Adrenal gland (tissue), 5 donors: Measurements from ENCODE around the gene PLXDC2.

Source experiments
- POLR2A ChIP-seq, 2 donors: fragments of 450-650 bp; IDR thresholded peaks; one replicate each; pipeline ENCODE4 v1.6.1; 2017; ENCODE audit warnings: antibody characterized with exemption in 2 of 2, mild to moderate bottlenecking in 2 of 2, moderate library complexity in 1 of 2
- TF ChIP-seq, protein P1 (sequence below), 6 experiments: fragments of 450-650 bp in 4 of 6; fragments of 200-600 bp in 2 of 6; sonication (generic) in 1 of 6; IDR thresholded peaks; 1 replicate in 5 of 6; 2 replicates in 1 of 6; pipeline versions ENCODE4 v1.5.1 to v1.8.0; 2016 to 2021; ENCODE audit warnings: antibody characterized with exemption in 6 of 6, mild to moderate bottlenecking in 2 of 6, moderate library complexity in 1 of 6
- donor health status: DM: no; HTN: no; CAD: no.

DNA sequence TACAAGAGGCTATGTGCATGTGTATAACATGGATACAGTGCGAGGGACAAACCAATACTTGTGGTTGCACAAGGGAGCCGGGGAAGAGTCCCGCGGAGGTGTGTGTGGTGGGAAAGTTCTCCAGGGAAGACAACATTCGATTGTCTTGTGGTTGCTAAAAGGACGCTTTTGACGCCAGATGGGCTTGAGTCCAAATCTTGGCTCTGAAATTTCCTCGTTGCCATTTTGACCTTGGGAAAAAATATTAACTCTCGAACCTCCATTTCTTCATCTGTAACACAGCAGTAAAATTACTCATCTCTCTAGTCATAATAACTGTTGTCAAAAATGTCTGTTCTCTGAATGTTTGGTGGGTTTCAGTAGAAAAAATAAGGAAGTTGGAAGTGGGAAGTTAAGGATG is 16.5 kb downstream of the PLXDC2 start:
- TF ChIP-seq, protein P1, sequence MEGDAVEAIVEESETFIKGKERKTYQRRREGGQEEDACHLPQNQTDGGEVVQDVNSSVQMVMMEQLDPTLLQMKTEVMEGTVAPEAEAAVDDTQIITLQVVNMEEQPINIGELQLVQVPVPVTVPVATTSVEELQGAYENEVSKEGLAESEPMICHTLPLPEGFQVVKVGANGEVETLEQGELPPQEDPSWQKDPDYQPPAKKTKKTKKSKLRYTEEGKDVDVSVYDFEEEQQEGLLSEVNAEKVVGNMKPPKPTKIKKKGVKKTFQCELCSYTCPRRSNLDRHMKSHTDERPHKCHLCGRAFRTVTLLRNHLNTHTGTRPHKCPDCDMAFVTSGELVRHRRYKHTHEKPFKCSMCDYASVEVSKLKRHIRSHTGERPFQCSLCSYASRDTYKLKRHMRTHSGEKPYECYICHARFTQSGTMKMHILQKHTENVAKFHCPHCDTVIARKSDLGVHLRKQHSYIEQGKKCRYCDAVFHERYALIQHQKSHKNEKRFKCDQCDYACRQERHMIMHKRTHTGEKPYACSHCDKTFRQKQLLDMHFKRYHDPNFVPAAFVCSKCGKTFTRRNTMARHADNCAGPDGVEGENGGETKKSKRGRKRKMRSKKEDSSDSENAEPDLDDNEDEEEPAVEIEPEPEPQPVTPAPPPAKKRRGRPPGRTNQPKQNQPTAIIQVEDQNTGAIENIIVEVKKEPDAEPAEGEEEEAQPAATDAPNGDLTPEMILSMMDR (IDR thresholded peaks at IDR 0.05), result no peak
- TF ChIP-seq POLR2A (IDR thresholded peaks at IDR 0.05), result no peak
